ENCODE results near the gene CDH12. TPM values are rescaled to one million over a fixed set of nuclear protein-coding genes. Genes with fewer than 3 reads are reported as not detected.

CDH12 gene
- total RNA-seq, 1 experiment from 2014 or later, result 2.3 TPM

DNA sequence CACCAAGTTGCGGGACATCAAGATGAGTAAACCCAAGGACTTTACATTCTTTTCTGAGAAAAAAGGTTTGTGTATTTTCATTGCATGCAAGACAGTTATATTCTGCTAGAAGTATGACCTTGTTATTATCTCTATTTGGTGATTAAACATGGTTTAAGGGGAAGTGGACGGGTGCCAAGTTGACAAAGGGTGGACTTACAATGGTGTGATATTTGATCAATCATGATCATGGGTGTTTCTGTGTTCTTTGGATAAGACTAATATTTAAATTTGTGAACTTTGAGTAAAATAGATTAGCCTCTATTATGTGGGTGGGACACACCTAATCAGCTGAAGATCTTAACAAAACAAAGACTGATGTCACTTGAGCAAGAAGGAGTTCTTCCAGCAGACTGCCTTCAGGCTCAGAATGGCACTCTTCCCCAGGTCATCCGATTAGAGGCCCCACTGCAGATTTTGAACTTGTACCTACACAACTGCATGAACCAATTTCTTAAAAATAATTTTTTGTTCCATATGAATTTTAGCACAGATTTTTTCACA lies 782.9 kb downstream of the CDH12 start:
- H3K9me3 Mint-ChIP-seq (ENCODE audit: low read depth, unreplicated experiment), result peaks cover 7% of the 10 kb centered on the region
- TF ChIP-seq, protein P1, sequence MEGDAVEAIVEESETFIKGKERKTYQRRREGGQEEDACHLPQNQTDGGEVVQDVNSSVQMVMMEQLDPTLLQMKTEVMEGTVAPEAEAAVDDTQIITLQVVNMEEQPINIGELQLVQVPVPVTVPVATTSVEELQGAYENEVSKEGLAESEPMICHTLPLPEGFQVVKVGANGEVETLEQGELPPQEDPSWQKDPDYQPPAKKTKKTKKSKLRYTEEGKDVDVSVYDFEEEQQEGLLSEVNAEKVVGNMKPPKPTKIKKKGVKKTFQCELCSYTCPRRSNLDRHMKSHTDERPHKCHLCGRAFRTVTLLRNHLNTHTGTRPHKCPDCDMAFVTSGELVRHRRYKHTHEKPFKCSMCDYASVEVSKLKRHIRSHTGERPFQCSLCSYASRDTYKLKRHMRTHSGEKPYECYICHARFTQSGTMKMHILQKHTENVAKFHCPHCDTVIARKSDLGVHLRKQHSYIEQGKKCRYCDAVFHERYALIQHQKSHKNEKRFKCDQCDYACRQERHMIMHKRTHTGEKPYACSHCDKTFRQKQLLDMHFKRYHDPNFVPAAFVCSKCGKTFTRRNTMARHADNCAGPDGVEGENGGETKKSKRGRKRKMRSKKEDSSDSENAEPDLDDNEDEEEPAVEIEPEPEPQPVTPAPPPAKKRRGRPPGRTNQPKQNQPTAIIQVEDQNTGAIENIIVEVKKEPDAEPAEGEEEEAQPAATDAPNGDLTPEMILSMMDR (IDR thresholded peaks at IDR 0.05; ENCODE audit: unreplicated experiment), result no peak
- intact Hi-C loops (cut with micrococcal nuclease; ENCODE audit: unreplicated experiment), result no loop called here
- no peaks in the 10 kb centered on the region for H3K27me3 Mint-ChIP-seq (ENCODE audit: unreplicated experiment)
- BruUV-seq (replicated peaks), result no TSS peak
- no peaks in the 10 kb centered on the region for H3K4me1 Mint-ChIP-seq (ENCODE audit: low read depth, unreplicated experiment)
- no peak overlapping the region for H3K4me3 Mint-ChIP-seq (ENCODE audit: low read depth, unreplicated experiment)
- peak; percentile 4 for DNase-seq
- CTCF ChIA-PET, result no interaction called here
- no peak overlapping the region for H3K27ac Mint-ChIP-seq (ENCODE audit: unreplicated experiment)
- no peaks in the 10 kb centered on the region for H3K36me3 Mint-ChIP-seq (ENCODE audit: insufficient read depth, unreplicated experiment)

DNA sequence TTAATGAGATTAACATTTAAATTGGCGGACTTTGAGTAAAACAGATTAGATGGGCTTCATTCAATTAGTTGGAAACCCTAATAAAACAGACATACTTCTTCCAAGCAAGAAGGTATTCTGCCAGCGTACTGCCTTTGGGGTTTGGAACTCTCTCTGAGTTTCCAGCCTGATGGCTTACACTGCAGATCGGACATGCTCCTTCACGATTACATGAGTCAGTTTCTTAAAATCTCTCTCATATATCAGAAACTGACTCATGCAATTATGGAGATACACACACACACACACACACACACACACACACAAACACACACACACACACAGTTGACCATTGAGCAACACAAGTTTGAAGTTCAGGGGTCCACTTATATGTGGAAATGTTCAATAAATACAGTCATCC lies 789.4 kb downstream of the CDH12 start:
- Mint-ChIP-seq H3K9me3 (ENCODE audit: low read depth, unreplicated experiment) (peaks cover 7% of the 10 kb centered on the region), H3K27ac (ENCODE audit: unreplicated experiment) (no peak overlapping the region), H3K4me1 (ENCODE audit: low read depth, unreplicated experiment) (no peaks in the 10 kb centered on the region), H3K27me3 (ENCODE audit: unreplicated experiment) (no peaks in the 10 kb centered on the region), H3K36me3 (ENCODE audit: insufficient read depth, unreplicated experiment) (no peaks in the 10 kb centered on the region), H3K4me3 (ENCODE audit: low read depth, unreplicated experiment) (no peak overlapping the region)
- intact Hi-C loops (cut with micrococcal nuclease; ENCODE audit: unreplicated experiment), result no loop called here
- CTCF ChIA-PET, result no interaction called here
- TF ChIP-seq, protein P1 (IDR thresholded peaks at IDR 0.05; ENCODE audit: unreplicated experiment), result no peak
- no peak for DNase-seq
- BruUV-seq (replicated peaks), result no TSS peak

DNA sequence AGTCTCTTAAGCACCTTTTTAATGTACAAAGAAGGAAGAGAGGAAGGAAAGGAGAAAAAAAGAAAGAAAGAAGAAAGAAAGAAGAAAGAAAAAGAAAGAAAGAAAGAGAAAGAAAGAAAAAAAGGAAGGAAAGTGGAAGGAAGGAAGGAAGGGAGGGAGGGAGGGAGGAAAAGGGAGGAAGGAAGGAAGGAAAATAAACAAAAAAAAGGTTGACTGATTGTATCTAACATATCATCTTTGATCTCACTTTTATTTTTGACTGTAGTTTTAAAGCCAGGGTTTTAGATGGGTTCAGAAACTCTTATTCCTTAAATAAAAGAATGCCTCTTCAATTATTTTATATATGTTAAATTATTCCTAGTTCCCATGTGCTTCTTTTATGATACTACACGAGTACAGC lies 794.5 kb downstream of the CDH12 start:
- intact Hi-C loops (cut with micrococcal nuclease; ENCODE audit: unreplicated experiment), result no loop called here
- TF ChIP-seq, protein P1 (IDR thresholded peaks at IDR 0.05; ENCODE audit: unreplicated experiment), result no peak
- H3K9me3 Mint-ChIP-seq (ENCODE audit: low read depth, unreplicated experiment), result peaks cover 4% of the 10 kb centered on the region
- no TSS peak for BruUV-seq (replicated peaks)
- no peak overlapping the region for H3K27ac Mint-ChIP-seq (ENCODE audit: unreplicated experiment)
- no peak overlapping the region for H3K4me3 Mint-ChIP-seq (ENCODE audit: low read depth, unreplicated experiment)
- no peak for DNase-seq
- CTCF ChIA-PET, result no interaction called here
- no peaks in the 10 kb centered on the region for H3K36me3 Mint-ChIP-seq (ENCODE audit: insufficient read depth, unreplicated experiment)
- no peaks in the 10 kb centered on the region for H3K27me3 Mint-ChIP-seq (ENCODE audit: unreplicated experiment)
- H3K4me1 Mint-ChIP-seq (ENCODE audit: low read depth, unreplicated experiment), result no peaks in the 10 kb centered on the region

DNA sequence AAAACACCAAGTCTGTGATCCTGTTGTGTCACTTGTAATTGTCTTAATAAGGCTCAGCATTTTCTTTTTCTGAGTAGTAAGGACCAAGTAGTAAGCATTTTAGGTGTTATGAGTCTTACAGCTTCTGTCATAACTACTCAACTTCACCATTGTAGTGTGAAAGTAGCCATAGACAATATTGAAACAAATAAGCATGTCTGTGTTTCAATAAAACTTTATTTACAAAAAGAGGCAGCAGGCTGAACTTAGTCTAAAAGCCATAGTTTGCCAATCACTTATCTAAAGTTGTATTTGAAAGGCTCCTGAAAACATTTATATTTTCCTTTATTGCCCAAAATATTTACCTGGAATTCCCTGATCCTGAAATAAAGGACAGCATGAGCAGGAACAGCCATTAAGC lies 796.1 kb downstream of the CDH12 start:
- intact Hi-C loops (cut with micrococcal nuclease; ENCODE audit: unreplicated experiment), result no loop called here
- no peak for DNase-seq
- no TSS peak for BruUV-seq (replicated peaks)
- no peaks in the 10 kb centered on the region for H3K36me3 Mint-ChIP-seq (ENCODE audit: insufficient read depth, unreplicated experiment)
- CTCF ChIA-PET, result no interaction called here
- TF ChIP-seq, protein P1 (IDR thresholded peaks at IDR 0.05; ENCODE audit: unreplicated experiment), result no peak
- no peaks in the 10 kb centered on the region for H3K27me3 Mint-ChIP-seq (ENCODE audit: unreplicated experiment)
- H3K27ac Mint-ChIP-seq (ENCODE audit: unreplicated experiment), result no peak overlapping the region
- H3K4me3 Mint-ChIP-seq (ENCODE audit: low read depth, unreplicated experiment), result no peak overlapping the region
- H3K9me3 Mint-ChIP-seq (ENCODE audit: low read depth, unreplicated experiment), result peaks cover 4% of the 10 kb centered on the region
- no peaks in the 10 kb centered on the region for H3K4me1 Mint-ChIP-seq (ENCODE audit: low read depth, unreplicated experiment)
